ENCODE data around the gene MRPL18.

MRPL18 gene

GRCh38 chr6:159844737-159845645, 54.7 kb downstream of the MRPL18 start:
- DNase-seq (ENCODE audit: low spot score), result no peak

Data from germinal center (tissue), 1 donor.